ENCODE results near the gene DDX6.
A peak's percentile ranks its signal among the peaks of the same experiment; 100 is the strongest.
"Not testable (repeated sequence)": the region's sequence is repeated elsewhere in the genome, so short reads cannot be mapped to it uniquely, and the experiment has no call there.

The DDX6 gene

DNA sequence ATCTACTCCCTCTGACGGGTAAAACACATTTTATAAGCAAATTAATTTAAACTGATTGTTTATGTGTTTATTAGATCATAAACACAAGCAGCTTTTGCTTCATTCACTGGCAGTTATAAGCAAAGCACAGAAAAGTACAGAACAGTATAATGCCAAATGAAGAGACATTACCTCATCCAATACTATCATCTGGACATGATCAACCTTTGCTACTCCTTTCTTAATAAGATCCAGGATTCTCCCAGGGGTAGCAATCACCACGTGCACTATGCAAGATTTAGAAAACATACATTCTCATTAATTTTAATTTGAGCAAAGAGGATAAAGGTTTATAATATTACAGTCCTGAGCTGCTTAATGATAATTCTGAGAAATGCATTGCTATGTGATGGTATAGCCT, 27.9 kb downstream of the DDX6 start (continued):
- TF ChIP-seq ISL1 (CRISPR knock-in tag; IDR thresholded peaks at IDR 0.05), result no peak
- no peak for TF ChIP-seq ZNF565 (CRISPR knock-in tag; conservative IDR thresholded peaks at IDR 0.05; ENCODE audit: low read depth)
- TF ChIP-seq, protein P1, sequence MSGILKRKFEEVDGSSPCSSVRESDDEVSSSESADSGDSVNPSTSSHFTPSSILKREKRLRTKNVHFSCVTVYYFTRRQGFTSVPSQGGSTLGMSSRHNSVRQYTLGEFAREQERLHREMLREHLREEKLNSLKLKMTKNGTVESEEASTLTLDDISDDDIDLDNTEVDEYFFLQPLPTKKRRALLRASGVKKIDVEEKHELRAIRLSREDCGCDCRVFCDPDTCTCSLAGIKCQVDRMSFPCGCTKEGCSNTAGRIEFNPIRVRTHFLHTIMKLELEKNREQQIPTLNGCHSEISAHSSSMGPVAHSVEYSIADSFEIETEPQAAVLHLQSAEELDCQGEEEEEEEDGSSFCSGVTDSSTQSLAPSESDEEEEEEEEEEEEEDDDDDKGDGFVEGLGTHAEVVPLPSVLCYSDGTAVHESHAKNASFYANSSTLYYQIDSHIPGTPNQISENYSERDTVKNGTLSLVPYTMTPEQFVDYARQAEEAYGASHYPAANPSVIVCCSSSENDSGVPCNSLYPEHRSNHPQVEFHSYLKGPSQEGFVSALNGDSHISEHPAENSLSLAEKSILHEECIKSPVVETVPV (CRISPR knock-in tag; IDR thresholded peaks at IDR 0.05), result no peak
- TF ChIP-seq OSR1 (CRISPR knock-in tag; IDR thresholded peaks at IDR 0.05), result no peak
- TF ChIP-seq ZNF8 (CRISPR knock-in tag; IDR thresholded peaks at IDR 0.05), result no peak
- no peak for TF ChIP-seq TOX (CRISPR knock-in tag; IDR thresholded peaks at IDR 0.05; ENCODE audit: borderline replicate concordance)
- TF ChIP-seq ZC3H10 (CRISPR knock-in tag; IDR thresholded peaks at IDR 0.05), result no peak
- peak; percentile 22; the same call in 1 of the 2 replicates for TF ChIP-seq ZNF70 (CRISPR knock-in tag; IDR thresholded peaks at IDR 0.05)
- no peak for TF ChIP-seq ARNTL (CRISPR knock-in tag; IDR thresholded peaks at IDR 0.05; ENCODE audit: borderline replicate concordance, low read depth)

DNA sequence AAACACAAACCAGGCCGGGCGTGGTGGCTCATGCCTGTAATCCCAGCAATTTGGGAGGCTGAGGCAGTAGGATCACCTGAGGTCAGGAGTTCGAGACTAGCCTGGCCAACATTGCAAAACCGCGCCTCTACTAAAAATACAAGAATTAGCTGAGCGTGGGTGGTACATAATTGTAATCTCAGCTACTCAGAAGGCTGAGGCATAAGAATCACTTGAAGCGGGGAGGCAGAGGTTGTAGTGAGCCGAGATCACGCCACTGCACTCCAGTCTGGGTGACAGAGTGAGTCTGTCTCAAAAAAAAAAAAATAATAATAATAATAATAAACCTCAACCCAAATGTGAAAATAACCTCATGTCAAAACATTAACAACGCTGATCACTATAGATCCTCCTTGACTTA, 29.0 kb downstream of the DDX6 start:
- not testable (repeated sequence) for ATAC-seq

DNA sequence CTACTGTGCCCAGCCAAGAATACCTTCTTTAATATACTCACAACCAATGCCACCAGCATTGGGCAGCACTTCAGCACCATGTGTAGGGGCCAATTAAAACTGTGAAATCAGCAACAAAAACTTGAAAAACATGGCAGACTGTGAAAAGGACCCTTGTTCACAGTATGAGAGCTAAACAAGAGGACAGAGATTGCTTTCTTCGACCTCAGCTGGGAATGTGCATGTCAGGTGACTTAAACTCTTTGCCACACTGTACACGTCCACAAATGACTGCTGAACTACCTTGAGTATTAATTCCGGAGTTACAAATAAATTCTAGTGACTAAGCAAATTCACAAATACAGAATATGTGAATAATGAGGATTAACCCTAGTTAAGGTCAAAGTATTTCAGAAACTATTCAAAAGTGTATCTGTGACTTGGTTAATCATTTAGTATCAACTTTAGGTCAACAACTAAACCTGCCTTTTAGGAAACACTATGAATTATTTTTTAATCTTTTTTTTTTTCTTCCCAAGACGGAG, 33.0 kb downstream of the DDX6 start:
- ATAC-seq, result no peak
- TF ChIP-seq OSR1 (CRISPR knock-in tag; IDR thresholded peaks at IDR 0.05) (no peak), ZC3H10 (CRISPR knock-in tag; IDR thresholded peaks at IDR 0.05) (no peak), TOX (CRISPR knock-in tag; IDR thresholded peaks at IDR 0.05; ENCODE audit: borderline replicate concordance) (no peak), ZFP30 (CRISPR knock-in tag; IDR thresholded peaks at IDR 0.05) (no peak), BACH2 (CRISPR knock-in tag; IDR thresholded peaks at IDR 0.05; ENCODE audit: borderline replicate concordance) (no peak), ZNF8 (CRISPR knock-in tag; IDR thresholded peaks at IDR 0.05) (no peak), SNAI2 (CRISPR knock-in tag; IDR thresholded peaks at IDR 0.05) (no peak), ISL1 (CRISPR knock-in tag; IDR thresholded peaks at IDR 0.05) (no peak)
- TF ChIP-seq, protein P2, sequence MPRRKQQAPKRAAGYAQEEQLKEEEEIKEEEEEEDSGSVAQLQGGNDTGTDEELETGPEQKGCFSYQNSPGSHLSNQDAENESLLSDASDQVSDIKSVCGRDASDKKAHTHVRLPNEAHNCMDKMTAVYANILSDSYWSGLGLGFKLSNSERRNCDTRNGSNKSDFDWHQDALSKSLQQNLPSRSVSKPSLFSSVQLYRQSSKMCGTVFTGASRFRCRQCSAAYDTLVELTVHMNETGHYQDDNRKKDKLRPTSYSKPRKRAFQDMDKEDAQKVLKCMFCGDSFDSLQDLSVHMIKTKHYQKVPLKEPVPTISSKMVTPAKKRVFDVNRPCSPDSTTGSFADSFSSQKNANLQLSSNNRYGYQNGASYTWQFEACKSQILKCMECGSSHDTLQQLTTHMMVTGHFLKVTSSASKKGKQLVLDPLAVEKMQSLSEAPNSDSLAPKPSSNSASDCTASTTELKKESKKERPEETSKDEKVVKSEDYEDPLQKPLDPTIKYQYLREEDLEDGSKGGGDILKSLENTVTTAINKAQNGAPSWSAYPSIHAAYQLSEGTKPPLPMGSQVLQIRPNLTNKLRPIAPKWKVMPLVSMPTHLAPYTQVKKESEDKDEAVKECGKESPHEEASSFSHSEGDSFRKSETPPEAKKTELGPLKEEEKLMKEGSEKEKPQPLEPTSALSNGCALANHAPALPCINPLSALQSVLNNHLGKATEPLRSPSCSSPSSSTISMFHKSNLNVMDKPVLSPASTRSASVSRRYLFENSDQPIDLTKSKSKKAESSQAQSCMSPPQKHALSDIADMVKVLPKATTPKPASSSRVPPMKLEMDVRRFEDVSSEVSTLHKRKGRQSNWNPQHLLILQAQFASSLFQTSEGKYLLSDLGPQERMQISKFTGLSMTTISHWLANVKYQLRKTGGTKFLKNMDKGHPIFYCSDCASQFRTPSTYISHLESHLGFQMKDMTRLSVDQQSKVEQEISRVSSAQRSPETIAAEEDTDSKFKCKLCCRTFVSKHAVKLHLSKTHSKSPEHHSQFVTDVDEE (CRISPR knock-in tag; IDR thresholded peaks at IDR 0.05), result no peak
- TF ChIP-seq, protein P3, sequence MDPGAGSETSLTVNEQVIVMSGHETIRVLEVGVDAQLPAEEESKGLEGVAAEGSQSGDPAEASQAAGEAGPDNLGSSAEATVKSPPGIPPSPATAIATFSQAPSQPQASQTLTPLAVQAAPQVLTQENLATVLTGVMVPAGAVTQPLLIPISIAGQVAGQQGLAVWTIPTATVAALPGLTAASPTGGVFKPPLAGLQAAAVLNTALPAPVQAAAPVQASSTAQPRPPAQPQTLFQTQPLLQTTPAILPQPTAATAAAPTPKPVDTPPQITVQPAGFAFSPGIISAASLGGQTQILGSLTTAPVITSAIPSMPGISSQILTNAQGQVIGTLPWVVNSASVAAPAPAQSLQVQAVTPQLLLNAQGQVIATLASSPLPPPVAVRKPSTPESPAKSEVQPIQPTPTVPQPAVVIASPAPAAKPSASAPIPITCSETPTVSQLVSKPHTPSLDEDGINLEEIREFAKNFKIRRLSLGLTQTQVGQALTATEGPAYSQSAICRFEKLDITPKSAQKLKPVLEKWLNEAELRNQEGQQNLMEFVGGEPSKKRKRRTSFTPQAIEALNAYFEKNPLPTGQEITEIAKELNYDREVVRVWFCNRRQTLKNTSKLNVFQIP (CRISPR knock-in tag; IDR thresholded peaks at IDR 0.05; ENCODE audit: borderline replicate concordance, low read depth), result no peak

DNA sequence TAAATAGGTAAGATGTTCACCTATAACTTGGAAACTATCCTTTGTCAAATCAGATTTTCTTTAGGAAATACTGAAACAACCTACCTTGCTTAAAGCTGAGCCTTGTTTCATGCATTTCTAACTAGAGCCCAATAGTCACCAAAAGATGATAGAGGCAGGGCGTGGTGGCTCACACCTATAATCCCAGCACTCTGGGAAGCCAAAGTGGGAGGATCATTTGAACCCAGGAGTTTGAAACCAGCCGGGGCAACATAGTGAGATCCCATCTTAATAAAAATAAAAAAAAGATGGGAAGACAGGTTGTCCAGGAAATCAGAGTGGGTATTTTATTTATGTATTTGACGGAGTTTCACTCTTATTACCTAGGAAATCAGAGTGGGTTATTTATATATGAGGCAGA, 38.3 kb downstream of the DDX6 start:
- no peak for TF ChIP-seq OSR1 (CRISPR knock-in tag; IDR thresholded peaks at IDR 0.05)
- no peak for TF ChIP-seq ZNF565 (CRISPR knock-in tag; conservative IDR thresholded peaks at IDR 0.05; ENCODE audit: low read depth)
- TF ChIP-seq ZNF70 (CRISPR knock-in tag; IDR thresholded peaks at IDR 0.05), result no peak
- TF ChIP-seq TCF4 (CRISPR knock-in tag; IDR thresholded peaks at IDR 0.05; ENCODE audit: borderline replicate concordance), result no peak
- TF ChIP-seq ZC3H10 (CRISPR knock-in tag; IDR thresholded peaks at IDR 0.05), result no peak
- TF ChIP-seq GLIS3 (CRISPR knock-in tag; IDR thresholded peaks at IDR 0.05), result no peak
- no peak for TF ChIP-seq TOX (CRISPR knock-in tag; IDR thresholded peaks at IDR 0.05; ENCODE audit: borderline replicate concordance)
- no peak for TF ChIP-seq BACH2 (CRISPR knock-in tag; IDR thresholded peaks at IDR 0.05; ENCODE audit: borderline replicate concordance)
- TF ChIP-seq, protein P2 (CRISPR knock-in tag; IDR thresholded peaks at IDR 0.05), result no peak
- no peak for TF ChIP-seq CREB5 (CRISPR knock-in tag; IDR thresholded peaks at IDR 0.05; ENCODE audit: low read depth)
- TF ChIP-seq, protein P4, sequence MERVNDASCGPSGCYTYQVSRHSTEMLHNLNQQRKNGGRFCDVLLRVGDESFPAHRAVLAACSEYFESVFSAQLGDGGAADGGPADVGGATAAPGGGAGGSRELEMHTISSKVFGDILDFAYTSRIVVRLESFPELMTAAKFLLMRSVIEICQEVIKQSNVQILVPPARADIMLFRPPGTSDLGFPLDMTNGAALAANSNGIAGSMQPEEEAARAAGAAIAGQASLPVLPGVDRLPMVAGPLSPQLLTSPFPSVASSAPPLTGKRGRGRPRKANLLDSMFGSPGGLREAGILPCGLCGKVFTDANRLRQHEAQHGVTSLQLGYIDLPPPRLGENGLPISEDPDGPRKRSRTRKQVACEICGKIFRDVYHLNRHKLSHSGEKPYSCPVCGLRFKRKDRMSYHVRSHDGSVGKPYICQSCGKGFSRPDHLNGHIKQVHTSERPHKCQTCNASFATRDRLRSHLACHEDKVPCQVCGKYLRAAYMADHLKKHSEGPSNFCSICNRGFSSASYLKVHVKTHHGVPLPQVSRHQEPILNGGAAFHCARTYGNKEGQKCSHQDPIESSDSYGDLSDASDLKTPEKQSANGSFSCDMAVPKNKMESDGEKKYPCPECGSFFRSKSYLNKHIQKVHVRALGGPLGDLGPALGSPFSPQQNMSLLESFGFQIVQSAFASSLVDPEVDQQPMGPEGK (CRISPR knock-in tag; IDR thresholded peaks at IDR 0.05; ENCODE audit: borderline replicate concordance), result no peak
- TF ChIP-seq ARNTL (CRISPR knock-in tag; IDR thresholded peaks at IDR 0.05; ENCODE audit: borderline replicate concordance, low read depth), result no peak
- no peak for TF ChIP-seq ESRRG (CRISPR knock-in tag; IDR thresholded peaks at IDR 0.05)
- TF ChIP-seq, protein P1 (CRISPR knock-in tag; IDR thresholded peaks at IDR 0.05), result no peak
- no peak for TF ChIP-seq RARB (CRISPR knock-in tag; IDR thresholded peaks at IDR 0.05)
- TF ChIP-seq SNAI2 (CRISPR knock-in tag; IDR thresholded peaks at IDR 0.05), result no peak
- ATAC-seq, result no peak
